Mesothelial cell of epicardium (in vitro differentiated cells): Measurements from ENCODE around the gene ZNF292. TPM values are rescaled to one million over a fixed set of nuclear protein-coding genes. Genes with fewer than 3 reads are reported as not detected.
"Not testable (repeated sequence)": the region's sequence is repeated elsewhere in the genome, so short reads cannot be mapped to it uniquely, and the experiment has no call there.

Source experiments
- DNase-seq, 2 experiments: peaks; one replicate each; pipeline ENCODE4 v3.0.0; 2021; ENCODE audit warnings: low spot score in 2 of 2; ENCODE audit not compliant: unreplicated experiment in 2 of 2
- H3K27ac Mint-ChIP-seq: 2 replicates; pipeline ENCODE4 v1.8.0; 2021; ENCODE audit warnings: mixed read lengths
- H3K27me3 Mint-ChIP-seq: 2 replicates; pipeline ENCODE4 v1.8.0; 2021; ENCODE audit warnings: low read depth, mixed read lengths
- H3K36me3 Mint-ChIP-seq: 2 replicates; pipeline ENCODE4 v1.8.0; 2021; ENCODE audit warnings: mixed read lengths
- H3K4me1 Mint-ChIP-seq: 2 replicates; pipeline ENCODE4 v1.8.0; 2021; ENCODE audit warnings: mixed read lengths
- H3K4me3 Mint-ChIP-seq: 2 replicates; pipeline ENCODE4 v1.8.0; 2021; ENCODE audit warnings: mild to moderate bottlenecking, moderate library complexity, mixed read lengths
- H3K9me3 Mint-ChIP-seq: 2 replicates; pipeline ENCODE4 v1.8.0; 2021; ENCODE audit warnings: mixed read lengths
- CTCF ChIP-seq: fragments of 200-600 bp; sonication (generic); IDR thresholded peaks from one replicate; pipeline ENCODE4 v1.5.0; 2021; ENCODE audit warnings: antibody characterized with exemption; ENCODE audit not compliant: unreplicated experiment
- total RNA-seq: library from RNA; stranded (reverse); gene quantifications from 3 replicates; pipeline ENCODE4 v1.2.1, GENCODE V29; 2021

The ZNF292 gene
- total RNA-seq, 1 donor from 2014 or later: 108 TPM

DNA sequence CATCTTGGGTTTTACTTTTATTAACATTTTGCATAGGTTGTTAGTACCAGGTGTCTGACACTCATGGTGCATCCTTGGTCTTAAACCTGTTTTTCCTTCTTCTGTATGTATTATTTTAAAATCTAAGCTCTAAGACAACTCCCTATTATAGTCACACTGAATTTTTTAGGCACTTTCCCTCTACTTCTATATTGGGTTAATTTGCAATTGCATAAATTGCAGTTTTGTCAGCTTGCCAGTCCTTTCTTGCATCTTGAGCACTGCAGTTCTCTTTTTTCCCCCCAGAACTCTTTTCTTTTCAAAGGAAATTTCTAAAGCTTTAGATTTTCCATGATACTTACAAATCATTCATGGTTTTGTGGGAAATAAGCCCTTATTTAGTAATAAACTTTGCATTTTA lies 70.6 kb downstream of the ZNF292 start:
- Mint-ChIP-seq H3K4me1 (no peaks in the 10 kb centered on the region), H3K9me3 (peaks cover 21% of the 10 kb centered on the region), H3K36me3 (peaks cover 66% of the 10 kb centered on the region), H3K27me3 (no peaks in the 10 kb centered on the region), H3K27ac (no peak overlapping the region), H3K4me3 (no peak overlapping the region)
- DNase-seq: no peak
- TF ChIP-seq CTCF: no peak

DNA sequence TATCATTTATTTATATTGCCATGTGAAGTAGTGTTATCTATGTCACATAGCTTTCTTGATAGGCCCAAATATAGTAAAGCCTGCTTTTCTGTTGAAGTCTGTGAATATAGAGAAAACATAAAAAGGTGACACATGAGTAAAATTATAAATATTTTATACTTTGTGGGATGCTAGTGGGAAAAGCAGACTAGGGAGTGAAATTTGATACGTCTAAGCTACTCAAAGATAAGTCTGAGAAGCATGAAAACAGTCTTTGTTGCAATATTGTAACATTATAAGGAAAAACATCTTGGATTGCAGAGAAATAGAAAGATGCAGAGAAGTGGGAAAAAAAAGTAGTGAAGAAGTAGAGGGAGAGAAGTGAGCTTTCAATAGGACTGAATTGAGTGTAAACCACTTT lies 75.4 kb downstream of the ZNF292 start:
- H3K27me3 Mint-ChIP-seq: no peaks in the 10 kb centered on the region
- no peak for TF ChIP-seq CTCF
- no peaks in the 10 kb centered on the region for H3K4me1 Mint-ChIP-seq
- DNase-seq: no peak
- H3K4me3 Mint-ChIP-seq: no peak overlapping the region
- H3K9me3 Mint-ChIP-seq: peaks cover 6% of the 10 kb centered on the region
- H3K36me3 Mint-ChIP-seq: peaks cover 37% of the 10 kb centered on the region
- no peak overlapping the region for H3K27ac Mint-ChIP-seq

- peaks cover 36% of the 10 kb centered on the region for H3K36me3 Mint-ChIP-seq
- H3K9me3 Mint-ChIP-seq: peaks cover 4% of the 10 kb centered on the region
- H3K27me3 Mint-ChIP-seq: no peaks in the 10 kb centered on the region
- peak; percentile 44 for TF ChIP-seq CTCF
- H3K4me3 Mint-ChIP-seq: no peak overlapping the region
- H3K4me1 Mint-ChIP-seq: no peaks in the 10 kb centered on the region
- H3K27ac Mint-ChIP-seq: no peak overlapping the region
- DNase-seq: no peak
These were observed 82.4 kb downstream of the ZNF292 start for GRCh38 chr6:87237804-87238203.

DNA sequence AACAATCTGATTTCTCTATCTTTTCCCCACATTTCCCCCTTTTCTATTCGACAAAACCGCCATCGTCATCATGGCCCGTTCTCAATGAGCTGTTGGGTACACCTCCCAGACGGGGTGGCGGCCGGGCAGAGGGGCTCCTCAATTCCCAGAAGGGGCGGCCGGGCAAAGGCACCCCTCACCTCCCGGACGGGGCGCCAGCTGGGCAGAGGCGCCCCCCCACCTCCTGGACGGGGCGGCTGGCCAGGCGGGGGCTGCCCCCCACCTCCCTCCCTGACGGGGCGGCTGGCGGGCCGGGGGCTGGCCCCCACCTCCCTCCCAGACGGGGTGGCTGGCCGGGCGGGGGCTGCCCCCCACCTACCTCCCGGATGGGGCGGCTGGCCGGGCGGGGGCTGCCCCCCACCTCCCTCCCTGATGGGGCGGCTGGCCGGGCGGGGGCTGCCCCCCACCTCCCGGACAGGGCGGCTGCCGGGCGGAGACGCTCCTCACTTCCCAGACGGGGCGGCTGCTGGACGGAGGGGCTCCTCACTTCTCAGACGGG lies 83.8 kb downstream of the ZNF292 start:
- peaks cover 35% of the 10 kb centered on the region for H3K36me3 Mint-ChIP-seq
- not testable (repeated sequence) for H3K27ac Mint-ChIP-seq, DNase-seq, H3K4me1 Mint-ChIP-seq, H3K27me3 Mint-ChIP-seq, H3K9me3 Mint-ChIP-seq, H3K4me3 Mint-ChIP-seq

GRCh38 chr6:87241304-87241703 lies 85.9 kb downstream of the ZNF292 start:
- Mint-ChIP-seq H3K27me3 (no peaks in the 10 kb centered on the region), H3K9me3 (peaks cover 4% of the 10 kb centered on the region), H3K4me1 (no peaks in the 10 kb centered on the region), H3K36me3 (peaks cover 37% of the 10 kb centered on the region), H3K27ac (no peak overlapping the region), H3K4me3 (no peak overlapping the region)
- DNase-seq: no peak
- TF ChIP-seq CTCF: no peak

DNA sequence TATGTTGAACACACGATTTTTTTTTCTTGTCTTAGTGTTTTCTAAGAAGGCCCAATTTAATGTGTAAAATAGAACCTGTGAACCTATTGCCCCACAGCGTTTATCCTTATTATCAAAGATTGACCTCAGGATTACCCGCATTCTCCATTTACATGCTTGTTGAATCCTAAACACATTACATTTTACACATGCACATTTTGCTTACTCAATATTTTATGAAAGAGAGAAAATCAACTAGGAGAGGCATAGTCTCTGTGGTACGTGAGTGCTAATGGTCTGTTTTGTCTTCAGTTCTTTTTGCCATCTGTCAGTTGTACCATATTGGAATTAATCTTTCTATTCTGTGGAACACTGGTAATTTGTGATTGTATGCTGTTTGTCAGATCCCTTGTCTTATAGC lies 86.9 kb downstream of the ZNF292 start:
- H3K4me3 Mint-ChIP-seq: no peak overlapping the region
- H3K4me1 Mint-ChIP-seq: no peaks in the 10 kb centered on the region
- peaks cover 4% of the 10 kb centered on the region for H3K9me3 Mint-ChIP-seq
- H3K27me3 Mint-ChIP-seq: no peaks in the 10 kb centered on the region
- peaks cover 37% of the 10 kb centered on the region for H3K36me3 Mint-ChIP-seq
- no peak for DNase-seq
- no peak overlapping the region for H3K27ac Mint-ChIP-seq
- no peak for TF ChIP-seq CTCF
